Gastrocnemius medialis (tissue), 4 donors: ENCODE data around the gene MAMDC4.

ENCODE experiments used
- CTCF ChIP-seq, 5 experiments: fragments of 450-650 bp in 3 of 5; fragments of 200-600 bp in 2 of 5; sonication (generic) in 2 of 5; IDR thresholded peaks in 4 of 5; conservative IDR thresholded peaks in 1 of 5; 1 replicate in 4 of 5; 2 replicates in 1 of 5; pipeline ENCODE4 v1.5.1; 2016 to 2019; ENCODE audit warnings: antibody characterized with exemption in 5 of 5, mild to moderate bottlenecking in 3 of 5, moderate library complexity in 3 of 5
- POLR2A ChIP-seq, 2 donors: fragments of 450-650 bp; IDR thresholded peaks; one replicate each; pipeline ENCODE4 v1.6.1; 2017; ENCODE audit warnings: antibody characterized with exemption in 2 of 2, mild to moderate bottlenecking in 2 of 2, moderate library complexity in 2 of 2

- TF ChIP-seq CTCF (IDR thresholded peaks at IDR 0.05 in 4 of 5, conservative IDR thresholded peaks at IDR 0.05 in 1 of 5) (no peak), POLR2A (IDR thresholded peaks at IDR 0.05) (no peak)
These were observed 6.5 kb upstream of the MAMDC4 start for GRCh38 chr9:136845465-136846260.
